GM23338 (cell line): ENCODE data around the gene EPHB1. TPM values are rescaled to one million over a fixed set of nuclear protein-coding genes. Genes with fewer than 3 reads are reported as not detected.

Source experiments
- ATAC-seq: fragments of 200-7000 bp; cut with Tn5 transposase; 3 replicates; pipeline ENCODE4 v1.9.1; 2020
- DNase-seq: peaks from one replicate; pipeline ENCODE4 v3.0.0-alpha.2; 2015; ENCODE audit warnings: low spot score
- H2AFZ ChIP-seq: fragments of 200-600 bp; sonication (generic); 2 replicates; pipeline ENCODE4 v1.8.0; 2016; ENCODE audit warnings: antibody characterized with exemption, mild to moderate bottlenecking, moderate library complexity
- H3F3A ChIP-seq: fragments of 200-600 bp; sonication (generic); replicated peaks from 2 replicates; pipeline ENCODE4 v1.8.0; 2017; ENCODE audit warnings: antibody characterized with exemption, mixed run types, low read depth
- H3K27ac ChIP-seq: fragments of 200-600 bp; sonication (generic); 2 replicates; pipeline ENCODE4 v1.6.1; 2016; ENCODE audit warnings: low read depth
- H3K27me3 ChIP-seq: fragments of 200-600 bp; sonication (generic); 2 replicates; pipeline ENCODE4 v1.8.0; 2016; ENCODE audit warnings: mild to moderate bottlenecking, mixed run types, moderate library complexity; ENCODE audit not compliant: insufficient read depth
- H3K36me3 ChIP-seq: fragments of 200-600 bp; sonication (generic); 2 replicates; pipeline ENCODE4 v1.8.0; 2016; ENCODE audit warnings: mild to moderate bottlenecking; ENCODE audit not compliant: insufficient read depth
- H3K4me1 ChIP-seq: fragments of 200-600 bp; sonication (generic); 2 replicates; pipeline ENCODE4 v1.8.0; 2016; ENCODE audit warnings: mild to moderate bottlenecking, moderate library complexity; ENCODE audit not compliant: insufficient read depth
- H3K4me2 ChIP-seq: fragments of 200-600 bp; sonication (generic); 2 replicates; pipeline ENCODE4 v1.7.1; 2017; ENCODE audit warnings: mixed run types
- H3K4me3 ChIP-seq: fragments of 200-600 bp; sonication (generic); 2 replicates; pipeline ENCODE4 v1.6.1; 2016; ENCODE audit warnings: mixed run types
- H3K79me2 ChIP-seq: fragments of 200-600 bp; sonication (generic); replicated peaks from 2 replicates; pipeline ENCODE4 v1.8.0; 2017; ENCODE audit warnings: mild to moderate bottlenecking; ENCODE audit not compliant: insufficient read depth
- H3K9me2 ChIP-seq: fragments of 200-600 bp; sonication (generic); 2 replicates; pipeline ENCODE4 v1.8.0; 2017; ENCODE audit not compliant: insufficient read depth
- H4K20me1 ChIP-seq: fragments of 200-600 bp; sonication (generic); replicated peaks from 2 replicates; pipeline ENCODE4 v1.8.0; 2017; ENCODE audit warnings: mild to moderate bottlenecking; ENCODE audit not compliant: insufficient read depth
- H3K27ac Mint-ChIP-seq: 2 replicates; pipeline ENCODE4 v1.8.0; 2020; ENCODE audit warnings: inconsistent platforms, mild to moderate bottlenecking, moderate library complexity, mixed read lengths
- H3K27me3 Mint-ChIP-seq: 3 replicates; pipeline ENCODE4 v1.8.0; 2022; ENCODE audit warnings: low read depth, mild to moderate bottlenecking, moderate library complexity, mixed read lengths, inconsistent platforms; ENCODE audit not compliant: insufficient read depth, poor library complexity
- H3K36me3 Mint-ChIP-seq: 3 replicates; pipeline ENCODE4 v1.8.0; 2021; ENCODE audit warnings: low read depth, mild to moderate bottlenecking, inconsistent platforms, moderate library complexity, mixed read lengths
- H3K4me1 Mint-ChIP-seq: 3 replicates; pipeline ENCODE4 v1.8.0; 2020; ENCODE audit warnings: mild to moderate bottlenecking, inconsistent platforms, mixed read lengths
- H3K4me3 Mint-ChIP-seq: 3 replicates; pipeline ENCODE4 v1.8.0; 2021; ENCODE audit warnings: moderate library complexity, mild to moderate bottlenecking, inconsistent platforms, mixed read lengths
- H3K9me3 Mint-ChIP-seq: 3 replicates; pipeline ENCODE4 v1.8.0; 2020; ENCODE audit warnings: moderate library complexity, mild to moderate bottlenecking, inconsistent platforms, mixed read lengths
- CREB1 ChIP-seq: fragments of 250-450 bp; sonication (Bioruptor Pico); IDR thresholded peaks from 2 replicates; pipeline ENCODE4 v1.5.0; 2020; ENCODE audit warnings: low read depth, mild to moderate bottlenecking, moderate library complexity
- CTCF ChIP-seq, 2 experiments: fragments of 200-600 bp in 1 of 2; sonication (generic) in 1 of 2; conservative IDR thresholded peaks; 2 replicates each; pipeline versions ENCODE4 v1.5.1 to v1.6.1; 2016 to 2017; ENCODE audit warnings: antibody characterized with exemption in 2 of 2, low read depth in 2 of 2, mild to moderate bottlenecking in 2 of 2, moderate library complexity in 1 of 2
- ETS1 ChIP-seq: IDR thresholded peaks from 2 replicates; pipeline ENCODE4 v1.6.1; 2016; ENCODE audit warnings: antibody characterized with exemption
- EZH2 ChIP-seq: fragments of 200-600 bp; sonication (generic); IDR thresholded peaks from one replicate; pipeline ENCODE4 v1.8.0; 2017; ENCODE audit warnings: antibody characterized with exemption, mild to moderate bottlenecking, low read depth; ENCODE audit not compliant: unreplicated experiment
- EZH2phosphoT487 ChIP-seq: fragments of 200-600 bp; sonication (generic); IDR thresholded peaks from one replicate; pipeline ENCODE4 v1.8.1; 2018; ENCODE audit warnings: antibody characterized with exemption; ENCODE audit not compliant: unreplicated experiment
- JUNB ChIP-seq: IDR thresholded peaks from one replicate; pipeline ENCODE4 v1.6.1; 2016; ENCODE audit warnings: antibody characterized with exemption; ENCODE audit not compliant: unreplicated experiment
- NANOG ChIP-seq: IDR thresholded peaks from 2 replicates; pipeline ENCODE4 v1.6.1; 2016; ENCODE audit warnings: antibody characterized with exemption, borderline replicate concordance
- POLR2AphosphoS5 ChIP-seq: IDR thresholded peaks from 2 replicates; pipeline ENCODE4 v1.6.1; 2016; ENCODE audit warnings: antibody characterized with exemption, low read depth
- REST ChIP-seq: IDR thresholded peaks from one replicate; pipeline ENCODE4 v1.6.1; 2018; ENCODE audit warnings: antibody characterized with exemption; ENCODE audit not compliant: unreplicated experiment
- STAT1 ChIP-seq: IDR thresholded peaks from one replicate; pipeline ENCODE4 v1.6.1; 2016; ENCODE audit warnings: antibody characterized with exemption; ENCODE audit not compliant: unreplicated experiment
- ZNF114 ChIP-seq: fragments of 250-450 bp; sonication (Bioruptor Pico); IDR thresholded peaks from 2 replicates; pipeline ENCODE4 v1.5.0; 2020; ENCODE audit warnings: mild to moderate bottlenecking, moderate library complexity
- ZNF331 ChIP-seq: fragments of 250-450 bp; sonication (Bioruptor Pico); IDR thresholded peaks from 2 replicates; pipeline ENCODE4 v1.5.0; 2020; ENCODE audit warnings: low read depth, mild to moderate bottlenecking, moderate library complexity
- ZNF462 ChIP-seq: fragments of 250-450 bp; sonication (Bioruptor Pico); IDR thresholded peaks from 2 replicates; pipeline ENCODE4 v1.5.0; 2020; ENCODE audit warnings: mild to moderate bottlenecking, moderate library complexity
- polyA plus RNA-seq: library from polyadenylated mRNA; unstranded; fragments of >200 nt; fragmentation: Nextera tagmentation; extraction: Ambion mirVana; gene quantifications from 2 replicates; pipeline ENCODE4 v1.2.1, GENCODE V29; 2016
- total RNA-seq: library from RNA; depleted of rRNA; stranded (reverse); fragments of >200 nt; shearing (Covaris generic); gene quantifications from 2 replicates; pipeline ENCODE4 v1.2.3, GENCODE V29; 2014

Gene EPHB1
- total and polyA plus RNA-seq, 2 experiments from 2014 or later: 2.7 to 5.2 TPM

GRCh38 chr3:135242285-135242684, 447.2 kb downstream of the EPHB1 start:
- Mint-ChIP-seq H3K27me3 (peaks cover 19% of the 10 kb centered on the region), H3K27ac (no peak overlapping the region), H3K36me3 (no peaks in the 10 kb centered on the region), H3K4me1 (peaks cover 31% of the 10 kb centered on the region), H3K9me3 (no peaks in the 10 kb centered on the region), H3K4me3 (no peak overlapping the region)
- H3K4me3 ChIP-seq: no peak overlapping the region
- H3K9me2 ChIP-seq: peaks cover 5% of the 10 kb centered on the region; the same call in 1 of the 2 replicates
- no peaks in the 10 kb centered on the region for H4K20me1 ChIP-seq
- no peak for ATAC-seq
- H3K27ac ChIP-seq: no peak overlapping the region
- H3K27me3 ChIP-seq: no peaks in the 10 kb centered on the region
- H2AFZ ChIP-seq: no peak overlapping the region
- H3K4me1 ChIP-seq: no peaks in the 10 kb centered on the region
- no peak for DNase-seq
- TF ChIP-seq STAT1 (no peak), REST (no peak), ETS1 (no peak), CREB1 (CRISPR knock-in tag) (no peak), ZNF462 (no peak), NANOG (no peak), ZNF331 (CRISPR knock-in tag) (no peak), EZH2 (no peak), POLR2AphosphoS5 (no peak), EZH2phosphoT487 (no peak), JUNB (no peak), CTCF (conservative IDR thresholded peaks at IDR 0.05; ENCODE audit: low read depth in 2 of 2) (no peak), ZNF114 (CRISPR knock-in tag) (no peak)
- no peak overlapping the region for H3K4me2 ChIP-seq
- H3K79me2 ChIP-seq: no peaks in the 10 kb centered on the region
- no peaks in the 10 kb centered on the region for H3F3A ChIP-seq
- H3K36me3 ChIP-seq: no peaks in the 10 kb centered on the region
